ENCODE measurements around the gene OR8B3.
A peak's percentile ranks its signal among the peaks of the same experiment; 100 is the strongest.
"Not testable (repeated sequence)": the region's sequence is repeated elsewhere in the genome, so short reads cannot be mapped to it uniquely, and the experiment has no call there.

OR8B3 gene, protein sequence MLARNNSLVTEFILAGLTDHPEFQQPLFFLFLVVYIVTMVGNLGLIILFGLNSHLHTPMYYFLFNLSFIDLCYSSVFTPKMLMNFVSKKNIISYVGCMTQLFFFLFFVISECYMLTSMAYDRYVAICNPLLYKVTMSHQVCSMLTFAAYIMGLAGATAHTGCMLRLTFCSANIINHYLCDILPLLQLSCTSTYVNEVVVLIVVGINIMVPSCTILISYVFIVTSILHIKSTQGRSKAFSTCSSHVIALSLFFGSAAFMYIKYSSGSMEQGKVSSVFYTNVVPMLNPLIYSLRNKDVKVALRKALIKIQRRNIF

DNA sequence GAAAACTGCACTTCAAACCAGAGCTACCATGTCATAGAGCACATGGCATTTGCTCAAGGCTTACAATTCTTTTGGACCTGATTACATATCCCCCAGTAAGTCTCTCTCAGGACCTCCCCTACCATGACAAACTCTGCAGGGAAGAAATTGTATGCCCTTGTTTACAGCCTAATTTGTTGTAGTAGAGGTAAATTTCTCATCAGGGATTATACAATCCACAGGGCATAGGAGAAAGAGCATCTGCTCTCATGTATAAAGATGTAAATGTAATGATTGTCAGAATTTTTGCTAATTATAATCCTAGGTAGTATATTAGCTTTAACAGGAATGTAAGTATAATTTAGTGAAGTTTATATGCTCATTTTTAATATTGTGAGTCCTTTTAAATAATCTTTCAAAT lies at the start of gene OR8B3:
Gene OR8B3, minus strand, starts transcription at position 101 of the 400 bp plus-strand sequence. CDS start 1,673 bp downstream, outside the sequence.
- no peak for DNase-seq (ENCODE audit: low spot score)

DNA sequence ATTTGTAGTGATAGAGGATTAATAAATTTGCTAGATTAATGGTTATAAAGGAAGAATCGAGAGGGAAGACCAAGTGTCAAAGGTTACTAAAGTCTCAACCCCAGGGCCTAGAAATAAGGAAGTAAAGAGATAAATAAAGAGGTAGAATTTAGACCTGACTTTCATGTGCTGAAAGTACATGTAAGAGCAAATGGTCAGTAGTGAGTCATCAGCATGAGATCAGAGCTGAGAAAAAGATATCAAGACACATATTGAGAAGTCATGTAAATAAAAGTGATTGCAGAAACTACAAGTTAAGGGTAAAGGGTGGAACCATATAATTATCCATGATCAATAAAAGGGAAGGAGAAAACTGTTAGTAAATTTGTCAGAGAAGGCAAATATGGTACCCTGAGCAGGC lies 48.1 kb upstream of the OR8B3 start:
- no peak for DNase-seq (ENCODE audit: low spot score)

DNA sequence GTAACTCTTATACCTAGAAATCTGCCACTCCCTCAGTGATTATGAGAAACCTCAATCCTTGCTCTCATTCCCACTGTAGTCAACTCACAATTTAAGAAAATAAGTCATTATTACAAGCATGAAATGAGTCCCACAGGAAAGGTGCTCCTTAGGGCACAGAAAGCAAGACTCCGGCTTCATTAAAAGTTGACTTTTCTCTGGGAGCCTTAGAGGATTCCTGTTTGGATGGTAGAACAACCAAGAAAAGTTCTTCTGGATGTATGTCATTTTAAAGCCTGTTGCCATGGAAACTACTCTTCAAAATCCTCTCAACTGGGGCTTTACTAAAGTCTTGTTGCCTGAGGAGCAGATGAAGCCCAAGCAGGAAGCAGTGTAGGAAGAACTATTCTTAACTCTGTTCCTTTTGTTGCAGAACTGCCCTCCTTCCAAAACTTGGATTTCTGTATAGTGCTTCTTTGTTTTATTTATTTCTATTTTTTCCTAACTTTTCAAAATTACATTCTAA lies 46.9 kb upstream of the OR8B3 start, which contains the start of gene OR8B8:
Gene OR8B8, minus strand, starts transcription at position 51 of the 505 bp plus-strand sequence. CDS start 4,611 bp downstream, outside the sequence.
- no peak for DNase-seq (ENCODE audit: low spot score)

DNA sequence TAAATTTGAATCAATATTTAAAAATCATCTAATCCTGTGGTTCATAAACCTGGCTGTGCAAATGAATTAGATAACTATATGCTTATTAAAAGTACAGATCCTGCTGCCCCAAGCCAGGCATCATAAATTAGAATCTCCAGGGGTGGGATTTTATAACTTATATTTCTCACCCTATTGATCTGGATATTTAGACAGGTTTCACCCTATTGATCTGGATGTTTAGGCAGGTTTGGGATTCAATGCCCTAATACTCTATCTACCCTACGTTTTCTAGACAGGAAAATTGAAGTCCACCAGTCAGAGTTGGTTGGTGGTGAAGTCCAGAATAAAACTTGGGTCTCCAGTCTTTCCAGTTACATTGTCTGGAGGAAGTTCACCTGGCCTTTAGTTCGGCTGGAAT lies 44.0 kb upstream of the OR8B3 start:
- DNase-seq (ENCODE audit: low spot score): no peak

DNA sequence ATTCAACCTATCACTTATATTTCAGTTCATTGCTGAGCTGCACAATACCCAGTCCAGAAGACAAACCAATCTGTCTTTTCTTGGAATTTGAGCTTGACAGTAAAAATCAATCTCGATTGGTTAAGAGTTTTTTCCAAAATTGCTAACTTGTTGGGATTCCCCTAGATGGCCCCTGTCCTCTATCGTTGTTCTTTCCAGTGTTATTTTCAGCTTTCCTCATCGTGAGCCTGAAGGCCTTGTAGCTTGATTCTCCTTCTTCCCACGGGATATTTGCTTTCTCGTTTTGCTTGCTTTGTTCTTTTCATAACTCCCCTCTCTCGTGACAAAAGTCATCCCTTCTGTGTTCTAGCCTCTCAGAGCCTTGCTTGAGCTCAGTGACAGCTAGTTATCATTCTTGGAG lies 43.6 kb upstream of the OR8B3 start:
- DNase-seq (ENCODE audit: low spot score): no peak

DNA sequence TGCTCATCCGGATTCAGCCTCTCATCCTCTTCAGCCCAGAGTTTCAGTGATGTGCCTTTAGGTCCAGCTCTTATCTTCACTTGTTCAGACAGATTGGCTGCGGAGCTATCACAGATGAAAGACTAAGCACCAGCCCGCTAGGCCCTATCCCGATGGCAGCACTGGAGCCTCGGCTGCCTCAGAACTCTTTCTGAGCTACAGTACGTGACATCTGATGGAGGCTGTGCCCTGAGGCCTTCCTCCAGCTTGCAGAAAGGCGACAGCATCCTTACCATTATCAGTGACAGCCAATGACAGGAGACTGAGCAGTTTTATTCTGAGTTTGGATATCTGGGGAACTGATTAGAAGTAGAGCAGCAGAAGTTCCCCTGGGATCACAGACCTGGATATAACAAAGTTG lies 42.7 kb upstream of the OR8B3 start:
- DNase-seq (ENCODE audit: low spot score): no peak

DNA sequence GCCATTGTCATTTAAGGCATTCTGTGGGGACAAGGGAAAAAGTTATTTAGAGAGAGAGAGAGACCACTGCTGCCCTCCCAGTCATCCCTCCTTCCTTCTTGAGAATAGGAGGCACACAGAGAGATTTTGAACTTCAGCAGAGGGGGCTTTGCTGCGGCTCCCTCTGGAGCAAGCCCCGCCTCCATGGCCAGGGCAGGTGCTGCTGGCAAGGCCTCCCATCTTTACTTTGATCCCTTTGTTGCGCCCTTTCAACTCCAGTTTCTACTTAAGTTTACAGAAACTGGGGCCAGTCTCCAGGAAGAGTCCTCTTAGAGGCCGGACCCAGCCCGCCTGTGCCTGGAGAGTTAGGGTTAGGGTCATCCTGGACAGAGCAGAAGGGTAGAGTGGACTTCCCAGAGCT lies 42.3 kb upstream of the OR8B3 start:
- DNase-seq (ENCODE audit: low spot score): no peak

DNA sequence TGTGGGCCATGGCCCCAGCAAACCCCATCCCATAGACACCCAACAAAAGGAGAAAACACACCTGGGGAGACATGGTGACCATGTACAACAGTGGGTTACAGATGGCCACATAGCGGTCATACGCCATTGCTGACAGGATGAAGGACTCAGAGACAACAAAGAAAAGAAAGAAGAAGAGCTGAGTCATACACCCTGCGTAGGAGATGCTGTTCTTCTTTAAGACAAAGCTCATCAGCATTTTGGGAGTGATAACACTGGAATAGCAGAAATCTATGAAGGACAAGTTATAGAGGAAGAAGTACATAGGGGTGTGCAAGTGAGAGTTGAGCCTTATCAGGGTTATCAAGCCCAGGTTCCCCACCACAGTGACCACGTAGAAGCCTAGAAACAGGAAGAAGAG lies 41.8 kb upstream of the OR8B3 start:
- DNase-seq (ENCODE audit: low spot score): no peak

DNA sequence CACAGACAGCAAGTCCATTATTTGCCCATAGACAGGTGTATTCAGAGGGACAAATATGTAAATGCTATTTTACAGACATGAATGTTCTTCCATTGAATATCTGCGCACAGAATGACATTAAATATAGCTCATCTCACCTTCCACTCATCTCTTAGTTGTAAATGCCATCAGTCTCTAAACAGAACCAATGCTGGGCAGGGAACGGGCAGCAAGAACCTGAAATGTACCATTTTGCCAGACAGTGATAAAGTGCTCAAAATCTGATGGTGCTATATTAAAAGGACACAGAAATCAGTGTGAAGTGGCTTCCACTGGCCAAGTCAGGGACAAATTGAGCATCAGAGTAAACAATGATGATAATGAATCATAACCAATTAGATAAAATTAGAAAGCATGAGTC lies 35.9 kb upstream of the OR8B3 start:
- no peak for DNase-seq (ENCODE audit: low spot score)

DNA sequence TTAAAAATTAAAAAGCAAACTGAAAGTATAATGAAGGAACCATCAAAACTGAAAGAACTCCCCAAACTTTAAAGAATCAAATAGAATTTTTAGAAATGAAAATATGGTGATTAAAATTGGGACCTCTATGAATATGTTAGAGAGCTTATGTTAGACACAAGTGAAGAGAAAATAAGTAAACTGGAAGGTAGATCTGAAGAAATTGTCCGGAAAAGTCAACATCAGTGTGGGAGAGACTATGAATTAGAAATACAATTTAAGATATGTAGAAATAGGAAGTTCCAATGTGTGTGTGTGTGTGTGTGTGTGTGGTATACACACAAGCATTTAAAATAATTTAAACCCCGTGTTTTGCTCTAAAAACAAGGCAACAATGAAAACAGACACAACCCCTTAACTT lies 30.8 kb upstream of the OR8B3 start:
- no peak for DNase-seq (ENCODE audit: low spot score)

DNA sequence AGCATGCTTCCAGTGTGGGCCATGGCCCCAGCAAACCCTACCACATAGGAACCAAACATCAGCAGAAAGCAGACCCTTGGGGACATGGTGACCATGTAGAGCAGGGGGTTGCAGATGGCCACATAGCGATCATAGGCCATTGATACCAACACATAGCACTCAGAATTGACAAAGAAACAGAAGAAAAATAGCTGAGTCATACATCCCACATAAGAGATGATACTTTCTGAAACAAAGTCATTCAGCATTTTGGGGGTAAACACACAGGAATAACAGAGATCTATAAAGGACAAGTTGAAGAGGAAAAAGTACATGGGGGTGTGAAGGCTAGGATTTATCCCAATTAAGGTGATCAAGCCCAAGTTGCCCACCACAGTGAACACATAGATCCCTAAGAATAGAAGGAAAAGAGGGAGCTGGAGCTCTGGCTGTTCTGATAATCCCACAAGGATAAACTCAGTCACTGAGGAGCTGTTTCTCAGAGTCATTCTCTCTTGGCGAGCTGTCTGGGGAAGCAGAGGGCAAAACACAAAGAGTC lies 25.6 kb upstream of the OR8B3 start, which contains the start of gene OR8B4:
Gene OR8B4, minus strand, starts transcription at position 488 of the 538 bp plus-strand sequence. Its CDS starts 0 bp downstream, at position 488.
- no peak for DNase-seq (ENCODE audit: low spot score)

DNA sequence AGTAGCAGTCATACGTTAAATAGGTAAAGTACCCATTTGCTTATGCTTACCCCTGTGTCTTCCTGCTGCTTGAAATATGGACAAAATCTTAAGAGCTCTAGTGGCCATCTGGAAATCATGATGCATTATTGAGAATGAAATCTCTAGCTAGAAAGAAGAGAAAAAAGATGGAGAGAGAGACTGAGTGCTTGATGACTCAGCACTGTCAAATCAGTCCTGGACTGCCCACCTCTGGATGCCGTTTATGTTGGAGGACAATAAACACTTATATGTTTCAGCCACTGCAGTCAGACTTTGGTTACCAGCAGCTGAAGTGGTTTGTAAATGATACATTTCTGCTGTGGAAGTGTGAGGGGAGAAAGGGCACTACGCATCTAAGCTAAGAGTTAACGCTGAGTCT lies 22.2 kb upstream of the OR8B3 start:
- no peak for DNase-seq (ENCODE audit: low spot score)

DNA sequence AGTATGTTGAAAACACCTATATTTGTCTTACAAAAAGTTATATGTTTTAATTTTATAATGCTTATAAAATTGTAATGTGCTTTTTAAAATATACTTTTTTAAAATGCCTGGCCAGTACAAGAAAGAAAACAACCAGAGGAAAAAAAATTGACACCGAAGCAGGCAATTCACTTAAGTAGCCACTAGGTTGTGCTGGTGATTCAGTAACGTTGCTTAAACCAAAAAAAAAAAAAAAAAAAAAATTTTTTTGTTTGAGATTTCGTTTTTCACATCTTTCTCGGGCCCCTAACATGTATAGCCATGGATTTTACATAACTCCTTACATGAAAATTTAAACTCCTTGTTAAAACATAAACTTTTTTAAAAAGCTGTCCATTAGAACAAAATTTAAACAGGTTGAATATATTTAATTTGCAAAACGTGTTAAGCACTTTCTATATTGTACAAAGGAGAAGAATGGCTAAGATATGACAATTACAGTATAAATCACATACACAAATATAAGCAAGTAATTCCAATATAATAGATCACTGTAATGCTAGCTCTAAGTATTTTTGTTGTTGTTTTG lies 16.6 kb upstream of the OR8B3 start:
- DNase-seq (ENCODE audit: low spot score): no peak

DNA sequence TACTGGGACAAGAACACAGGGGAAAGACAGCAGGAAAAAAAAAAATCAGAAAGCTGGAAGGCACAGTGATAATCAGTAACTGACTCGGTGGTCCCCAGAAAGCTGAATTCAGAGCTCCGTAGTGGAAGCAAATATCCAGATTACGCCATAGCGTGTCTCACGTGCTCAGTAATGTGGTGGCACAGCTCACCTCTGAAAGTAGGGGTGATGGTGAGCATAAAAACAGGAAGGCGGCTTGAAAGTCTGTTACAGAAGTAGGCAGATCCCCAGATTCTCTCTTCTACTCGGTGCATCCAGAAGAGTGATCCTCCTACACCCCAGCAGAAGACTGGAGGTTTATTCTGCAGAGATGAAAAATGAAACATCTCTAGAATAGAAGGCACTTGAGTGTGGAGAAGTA lies 11.1 kb upstream of the OR8B3 start:
- DNase-seq (ENCODE audit: low spot score): no peak

DNA sequence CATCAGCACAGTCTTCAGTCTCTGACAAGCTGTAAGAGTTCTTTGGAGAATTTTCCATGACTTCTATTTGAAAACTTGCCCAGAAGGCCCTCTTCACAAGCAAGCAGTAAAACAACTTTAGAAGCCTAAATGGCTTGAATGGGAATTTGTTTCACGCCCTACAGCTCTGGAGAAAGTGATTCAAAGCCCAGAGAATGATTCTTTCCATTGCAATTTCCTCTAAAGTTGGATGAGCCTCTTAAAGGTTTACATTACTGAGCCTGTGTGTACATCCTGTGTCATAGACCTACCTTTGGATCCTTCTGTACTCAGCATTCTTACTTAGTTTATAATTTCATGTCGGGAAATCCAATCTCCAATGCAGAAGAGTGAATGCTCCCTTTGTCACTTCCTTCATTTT lies 6.8 kb upstream of the OR8B3 start:
- no peak for DNase-seq (ENCODE audit: low spot score)

DNA sequence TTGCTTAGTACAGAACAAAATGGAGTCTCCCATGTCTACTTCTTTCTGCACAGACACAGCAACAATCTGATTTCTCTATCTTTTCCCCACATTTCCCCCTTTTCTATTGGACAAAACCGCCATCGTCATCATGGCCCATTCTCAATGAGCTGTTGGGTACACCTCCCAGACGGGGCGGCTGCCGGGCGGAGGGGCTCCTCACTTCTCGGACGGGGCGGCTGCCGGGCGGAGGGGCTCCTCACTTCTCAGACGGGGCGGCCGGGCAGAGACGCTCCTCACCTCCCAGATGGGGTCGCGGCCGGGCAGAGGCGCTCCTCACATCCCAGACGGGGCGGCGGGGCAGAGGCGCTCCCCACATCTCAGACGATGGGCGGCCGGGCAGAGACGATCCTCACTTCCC lies 4.4 kb upstream of the OR8B3 start:
- DNase-seq (ENCODE audit: low spot score): not testable (repeated sequence)

DNA sequence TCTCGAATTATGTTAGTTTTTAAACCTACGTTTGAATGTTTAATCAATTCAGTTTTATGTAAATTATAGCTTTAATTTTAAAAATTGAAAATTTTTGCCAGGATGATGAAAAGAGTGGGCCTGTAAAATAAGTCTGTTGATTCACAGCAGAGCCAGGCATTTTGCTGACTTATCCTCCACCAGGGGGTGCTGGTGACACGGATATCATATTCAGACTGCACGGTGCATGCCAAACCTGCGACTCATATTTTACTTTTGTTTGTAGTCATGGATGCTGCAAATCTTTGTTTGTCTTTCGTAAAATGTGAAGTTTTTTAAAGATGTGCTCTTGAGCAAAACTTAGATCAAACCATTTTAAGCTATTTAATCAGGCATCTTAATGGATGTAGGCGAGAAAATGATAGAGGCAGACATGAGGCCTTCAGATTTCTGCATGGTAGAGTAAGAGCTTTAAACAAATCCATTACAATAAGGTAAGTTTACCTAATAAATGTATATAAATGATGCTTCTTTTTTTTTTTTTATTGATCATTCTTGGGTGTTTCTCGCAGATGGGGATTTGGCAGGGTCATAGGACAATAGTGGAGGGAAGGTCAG lies 3.6 kb upstream of the OR8B3 start:
- peak; percentile 52 for DNase-seq (ENCODE audit: low spot score)

DNA sequence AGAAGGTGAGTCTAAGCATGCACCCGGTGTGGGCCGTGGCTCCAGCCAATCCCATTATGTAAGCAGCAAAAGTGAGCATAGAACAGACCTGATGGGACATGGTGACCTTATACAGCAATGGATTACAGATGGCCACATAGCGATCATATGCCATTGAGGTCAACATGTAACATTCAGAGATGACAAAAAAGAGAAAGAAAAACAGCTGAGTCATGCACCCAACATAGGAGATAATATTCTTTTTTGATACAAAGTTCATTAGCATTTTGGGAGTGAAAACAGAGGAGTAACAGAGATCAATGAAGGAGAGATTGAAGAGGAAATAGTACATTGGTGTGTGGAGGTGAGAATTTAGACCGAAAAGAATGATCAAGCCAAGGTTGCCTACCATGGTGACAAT lies 2.0 kb downstream of the OR8B3 start:
- not testable (repeated sequence) for DNase-seq (ENCODE audit: low spot score)

DNA sequence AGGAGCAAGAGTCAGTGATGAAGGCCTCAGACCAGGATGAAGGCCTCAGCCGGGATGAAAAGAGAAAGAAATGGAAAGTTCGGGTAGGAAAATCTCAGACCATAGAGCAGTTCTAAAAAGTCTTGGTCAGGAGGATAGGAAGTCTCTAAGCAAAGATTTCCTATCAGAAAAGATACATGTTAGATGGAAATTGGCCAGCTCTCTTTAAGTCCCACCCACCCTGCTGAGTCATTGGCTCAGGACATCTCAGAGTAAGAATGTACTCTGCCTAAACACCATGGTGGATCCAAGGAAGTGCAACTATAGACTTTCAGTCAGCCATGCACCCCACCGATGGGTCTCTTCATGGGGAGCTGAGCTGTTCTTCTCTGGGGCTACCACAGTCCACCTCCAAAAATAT lies 4.4 kb downstream of the OR8B3 start:
- no peak for DNase-seq (ENCODE audit: low spot score)

DNA sequence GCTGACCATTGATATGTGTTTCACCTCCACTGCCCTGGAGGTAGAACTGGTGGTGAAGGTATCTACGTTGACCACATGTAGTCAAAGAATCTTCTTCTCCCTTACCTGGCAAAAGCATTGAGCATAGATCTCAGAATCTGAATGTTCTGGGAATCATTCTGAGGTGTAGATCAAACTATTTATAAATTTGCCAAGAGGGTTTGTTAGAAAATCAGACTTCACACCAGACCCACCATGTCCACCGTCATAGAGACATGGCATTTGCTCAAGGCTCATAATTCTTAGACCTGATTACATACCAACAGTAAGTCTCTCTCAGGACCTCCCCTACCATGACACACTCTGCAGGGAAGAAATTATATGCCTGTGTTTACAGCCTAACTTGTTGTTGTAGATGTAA lies 14.4 kb downstream of the OR8B3 start, which contains the start of gene OR8B2:
Gene OR8B2, minus strand, starts transcription at position 101 of the 400 bp plus-strand sequence. CDS start 1,156 bp downstream, outside the sequence.
- DNase-seq (ENCODE audit: low spot score): no peak

DNA sequence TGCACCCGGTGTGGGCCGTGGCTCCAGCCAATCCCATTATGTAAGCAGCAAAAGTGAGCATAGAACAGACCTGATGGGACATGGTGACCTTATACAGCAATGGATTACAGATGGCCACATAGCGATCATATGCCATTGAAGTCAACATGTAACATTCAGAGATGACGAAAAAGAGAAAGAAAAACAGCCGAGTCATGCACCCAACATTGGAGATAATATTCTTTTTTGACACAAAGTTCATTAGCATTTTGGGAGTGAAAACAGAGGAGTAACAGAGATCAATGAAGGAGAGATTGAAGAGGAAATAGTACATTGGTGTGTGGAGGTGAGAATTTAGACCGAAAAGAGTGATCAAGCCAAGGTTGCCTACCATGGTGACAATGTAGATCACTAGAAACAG lies 16.0 kb downstream of the OR8B3 start:
- not testable (repeated sequence) for DNase-seq (ENCODE audit: low spot score)

DNA sequence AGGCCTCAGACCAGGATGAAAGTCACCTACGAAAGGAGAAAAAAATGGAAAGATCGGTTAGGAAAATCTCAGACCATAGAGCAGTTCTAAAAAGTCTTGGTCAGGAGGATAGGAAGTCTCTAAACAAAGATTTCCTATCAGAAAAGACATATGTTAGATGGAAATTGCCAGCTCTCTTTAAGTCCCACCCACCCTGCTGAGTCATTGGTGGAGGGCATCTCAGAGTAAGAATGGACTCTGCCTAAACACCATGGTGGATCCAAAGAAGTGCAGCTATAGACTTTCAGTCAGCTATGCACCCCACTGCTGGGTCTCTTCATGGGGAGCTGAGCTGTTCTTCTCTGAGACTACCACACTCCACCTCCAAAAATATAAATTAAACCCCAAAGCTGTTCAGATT lies 18.2 kb downstream of the OR8B3 start:
- no peak for DNase-seq (ENCODE audit: low spot score)

DNA sequence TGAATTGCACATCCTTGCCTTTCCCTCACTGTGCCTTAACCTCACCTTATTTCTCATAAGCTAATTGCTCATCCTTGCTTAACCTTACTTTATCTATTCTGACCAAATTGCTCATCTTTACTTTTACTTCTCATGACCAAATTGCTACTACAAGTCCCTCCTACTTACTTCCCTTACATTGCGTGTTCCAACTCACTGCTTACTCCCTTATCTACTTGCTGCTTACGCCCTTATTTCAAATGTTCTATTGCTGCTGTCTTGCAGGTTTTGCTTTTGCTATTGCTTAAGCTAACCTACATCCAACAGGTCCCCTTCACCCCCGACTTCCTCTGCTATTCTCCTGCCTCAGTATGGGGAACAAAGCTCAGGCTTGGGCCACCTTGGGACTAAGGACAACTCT lies 22.5 kb downstream of the OR8B3 start:
- DNase-seq (ENCODE audit: low spot score): no peak
